C1 segment of cervical spinal cord (tissue), 14 donors: ENCODE results near the gene KATNB1.
"Not testable (repeated sequence)": the region's sequence is repeated elsewhere in the genome, so short reads cannot be mapped to it uniquely, and the experiment has no call there.

Experiments
- DNase-seq, 14 donors: peaks; one replicate each; lab custom pipeline; 2025; lab: John Stamatoyannopoulos, UW

The KATNB1 gene

GRCh38 chr16:57791195-57791892, 55.8 kb downstream of the KATNB1 start:
- no peak for DNase-seq

DNA sequence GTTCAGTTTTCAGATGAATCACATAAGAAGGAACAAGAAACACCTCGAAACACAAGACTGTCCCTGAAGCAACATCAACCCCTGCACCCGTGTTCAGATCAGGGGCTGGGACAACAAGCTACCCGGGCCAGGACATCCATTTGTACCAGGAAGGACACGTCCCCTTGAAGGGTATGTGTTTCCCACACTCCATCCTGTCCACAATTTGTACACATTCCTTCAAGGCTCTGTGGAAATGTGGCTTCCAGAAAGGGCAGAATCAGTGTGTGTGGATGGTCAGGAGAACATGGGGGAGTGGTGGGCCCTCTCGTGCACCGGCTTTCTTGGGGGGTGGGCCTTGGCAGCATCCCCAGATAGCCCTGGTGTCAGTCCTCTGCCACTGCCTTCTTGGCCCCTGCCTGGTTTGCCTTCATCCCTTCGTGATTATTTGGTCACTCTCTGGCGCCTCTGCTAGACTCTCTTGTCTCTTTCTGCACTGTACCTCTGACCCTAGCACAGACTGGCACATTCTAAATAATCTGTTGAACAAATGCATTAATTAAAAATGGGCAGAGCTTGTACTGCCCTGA, 56.4 kb downstream of the KATNB1 start:
- no peak for DNase-seq

DNA sequence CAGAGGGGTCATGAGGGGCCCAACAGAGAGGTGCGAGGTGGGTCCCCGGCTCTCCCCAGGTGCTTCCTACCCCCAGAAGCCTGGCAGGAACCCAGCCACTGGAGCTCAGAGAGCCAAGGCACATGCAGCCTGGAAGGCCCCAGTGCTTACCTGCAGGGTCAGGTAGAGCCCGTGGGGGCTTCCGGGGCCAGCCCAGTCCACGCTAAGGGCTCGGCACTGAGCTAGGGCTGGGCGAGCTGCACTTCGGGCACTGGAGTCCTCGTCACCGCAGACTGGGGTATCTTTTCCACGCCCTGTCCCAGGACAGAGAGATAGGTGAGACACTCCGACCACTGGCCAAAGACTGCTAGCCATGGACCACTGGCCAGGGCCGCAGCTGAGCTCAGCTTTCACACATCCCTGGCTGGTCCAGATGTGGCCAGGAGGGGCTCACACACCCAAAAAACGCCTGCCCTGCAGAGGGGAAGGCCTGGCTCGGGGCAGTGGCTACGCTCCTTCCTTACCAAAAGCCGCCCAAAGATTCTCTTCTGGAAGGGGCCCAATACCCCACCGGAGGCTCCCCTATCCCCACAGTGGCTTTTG, 59.4 kb downstream of the KATNB1 start:
- DNase-seq, result no peak

GRCh38 chr16:57795431-57795878, 59.9 kb downstream of the KATNB1 start:
- no peak for DNase-seq

GRCh38 chr16:57796014-57796413, 60.4 kb downstream of the KATNB1 start:
- DNase-seq, result not testable (repeated sequence)

DNA sequence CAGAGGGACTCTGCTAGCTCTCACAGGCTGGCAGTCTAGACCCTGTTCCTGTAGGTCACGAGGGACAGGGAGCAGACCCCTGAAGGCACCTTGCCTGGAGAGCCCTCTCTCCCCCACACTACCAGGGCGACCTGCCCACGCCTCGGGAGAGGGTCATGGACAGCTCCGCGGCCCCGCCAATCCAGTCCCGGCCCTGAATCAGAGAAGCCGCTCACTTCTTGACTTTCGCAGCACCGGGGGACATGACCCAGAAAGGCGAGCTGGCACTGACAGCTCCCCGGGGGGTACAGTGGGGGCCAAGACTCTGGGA, 61.6 kb downstream of the KATNB1 start:
- DNase-seq, result no peak

- no peak for DNase-seq
Observed at GRCh38 chr16:57797526-57798266, 62.1 kb downstream of the KATNB1 start.

DNA sequence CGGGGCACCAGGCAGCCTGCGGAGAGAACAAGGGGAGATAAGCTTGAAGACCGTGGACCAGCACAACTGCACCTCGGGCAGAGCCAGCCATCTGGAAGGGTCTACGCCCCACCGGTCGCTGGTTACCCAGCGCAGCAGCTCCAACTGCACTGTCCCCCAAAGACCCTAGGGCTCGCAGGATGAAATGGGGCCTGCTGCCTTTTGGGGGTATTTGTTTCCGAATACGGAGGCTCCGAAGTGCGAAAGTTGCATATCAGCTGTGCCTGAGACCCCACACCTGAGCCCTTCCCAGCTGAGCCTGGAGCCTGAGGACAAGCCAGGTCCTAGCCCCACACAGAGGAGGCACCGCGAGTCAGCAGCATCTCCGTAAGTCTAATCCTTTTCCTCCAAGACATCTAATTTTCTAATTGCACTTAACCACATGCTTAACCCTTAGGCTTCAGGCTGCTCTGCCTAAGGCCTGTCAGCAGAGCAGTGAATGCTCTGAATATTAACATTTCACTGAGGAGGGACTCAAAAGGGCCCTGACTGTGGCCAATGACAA, 62.8 kb downstream of the KATNB1 start:
- no peak for DNase-seq

DNA sequence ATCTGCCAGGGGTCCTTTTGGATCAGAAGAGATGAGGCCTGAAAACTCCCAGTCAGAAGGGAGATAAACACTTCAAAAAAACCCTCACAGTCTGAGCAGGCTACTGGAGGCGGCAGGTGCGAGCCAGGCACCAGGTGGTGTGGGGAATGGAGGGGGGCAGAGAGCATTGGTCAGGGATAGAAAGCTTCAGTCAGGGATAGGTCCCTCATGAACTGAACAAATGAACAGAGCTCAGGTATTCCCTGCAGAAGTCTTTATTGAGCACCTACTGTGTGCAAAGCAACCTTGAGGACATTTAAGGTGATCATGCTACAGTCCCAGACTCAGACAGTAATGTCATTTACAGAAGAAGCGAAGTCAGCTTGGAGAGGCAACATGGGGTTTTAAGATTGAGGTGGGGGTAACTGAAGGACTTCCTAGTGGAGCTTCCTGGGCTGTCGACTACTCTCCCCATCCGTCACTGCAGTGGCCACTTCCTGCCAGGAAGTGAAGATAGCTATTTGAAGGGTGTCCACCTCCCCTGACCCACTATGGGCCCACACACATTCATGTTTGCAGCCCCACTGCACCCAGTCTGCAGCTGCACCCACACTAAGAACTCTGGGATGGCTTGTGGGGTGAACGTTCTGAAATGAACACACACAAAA, 63.5 kb downstream of the KATNB1 start:
- no peak for DNase-seq

DNA sequence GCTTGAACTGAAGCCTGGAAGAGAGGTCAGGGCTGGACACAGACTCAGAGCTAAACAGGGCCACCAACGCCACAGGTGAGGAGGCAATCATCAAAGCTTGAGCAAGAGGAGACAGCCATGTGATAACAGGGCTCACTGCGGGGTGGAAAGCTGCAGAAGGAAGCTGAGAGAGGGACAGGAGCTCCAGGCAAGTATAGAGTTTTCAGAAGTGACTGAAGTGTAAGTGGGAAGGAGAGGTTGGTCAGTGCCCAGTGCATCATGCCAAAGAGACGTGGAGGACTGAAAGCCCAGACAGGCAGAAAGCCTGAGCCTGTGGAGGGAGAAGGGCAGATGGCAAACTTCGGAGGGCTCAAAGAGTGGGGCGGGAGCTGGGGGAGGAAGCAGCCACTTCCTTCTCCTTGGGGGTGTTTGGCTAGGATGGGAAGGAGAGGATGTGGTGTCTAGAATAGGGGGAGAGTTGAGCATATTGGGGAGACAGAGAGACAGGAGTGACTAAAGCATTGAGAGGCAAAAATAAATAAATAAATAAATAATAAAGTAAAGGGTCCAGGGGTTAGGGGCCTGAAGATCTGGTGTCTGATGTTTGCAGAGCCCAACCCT, 64.1 kb downstream of the KATNB1 start:
- DNase-seq, result no peak

DNA sequence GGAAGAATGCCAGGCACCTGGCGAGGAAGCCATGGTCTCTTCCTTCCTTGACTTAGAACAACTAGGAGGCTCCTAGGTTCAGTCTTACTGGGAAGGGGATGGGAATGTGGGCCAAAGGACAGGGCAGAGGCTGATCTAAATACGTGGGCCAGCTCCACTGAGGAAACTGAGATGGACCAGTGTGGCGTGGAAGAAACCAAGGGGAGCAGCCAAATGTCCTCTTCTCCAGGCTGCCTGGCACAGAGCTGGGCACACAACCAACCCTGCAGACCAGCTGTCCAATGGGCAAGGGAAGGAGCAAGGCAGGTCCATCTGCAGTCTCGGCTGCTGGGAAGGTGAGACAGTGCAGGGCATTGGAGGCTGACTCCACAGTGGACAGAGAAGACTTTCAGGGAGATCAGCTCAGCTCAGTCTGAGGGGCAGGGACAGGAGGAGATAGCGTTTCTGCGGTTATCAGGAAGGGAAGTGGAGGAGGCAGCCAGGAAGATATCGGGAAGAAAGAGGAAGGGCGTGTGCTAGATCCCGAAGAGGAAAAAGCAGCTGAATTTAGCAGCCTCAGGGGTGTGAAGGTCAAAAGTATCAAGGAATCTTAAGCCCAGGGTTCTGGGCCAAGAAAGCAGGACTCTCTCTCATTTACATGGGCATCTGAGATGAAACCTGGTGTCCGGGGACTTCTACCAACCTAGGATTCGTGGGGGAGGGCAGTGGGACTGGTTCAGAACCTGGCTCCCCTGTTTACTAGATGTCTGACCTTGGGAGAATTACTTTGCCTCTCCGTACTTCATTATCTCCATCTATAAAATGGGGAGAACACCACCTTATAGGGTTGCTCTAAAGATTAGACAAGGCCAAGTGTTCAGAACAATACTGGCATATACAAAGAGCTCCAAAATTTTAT, 64.9 kb downstream of the KATNB1 start:
- DNase-seq, result no peak

DNA sequence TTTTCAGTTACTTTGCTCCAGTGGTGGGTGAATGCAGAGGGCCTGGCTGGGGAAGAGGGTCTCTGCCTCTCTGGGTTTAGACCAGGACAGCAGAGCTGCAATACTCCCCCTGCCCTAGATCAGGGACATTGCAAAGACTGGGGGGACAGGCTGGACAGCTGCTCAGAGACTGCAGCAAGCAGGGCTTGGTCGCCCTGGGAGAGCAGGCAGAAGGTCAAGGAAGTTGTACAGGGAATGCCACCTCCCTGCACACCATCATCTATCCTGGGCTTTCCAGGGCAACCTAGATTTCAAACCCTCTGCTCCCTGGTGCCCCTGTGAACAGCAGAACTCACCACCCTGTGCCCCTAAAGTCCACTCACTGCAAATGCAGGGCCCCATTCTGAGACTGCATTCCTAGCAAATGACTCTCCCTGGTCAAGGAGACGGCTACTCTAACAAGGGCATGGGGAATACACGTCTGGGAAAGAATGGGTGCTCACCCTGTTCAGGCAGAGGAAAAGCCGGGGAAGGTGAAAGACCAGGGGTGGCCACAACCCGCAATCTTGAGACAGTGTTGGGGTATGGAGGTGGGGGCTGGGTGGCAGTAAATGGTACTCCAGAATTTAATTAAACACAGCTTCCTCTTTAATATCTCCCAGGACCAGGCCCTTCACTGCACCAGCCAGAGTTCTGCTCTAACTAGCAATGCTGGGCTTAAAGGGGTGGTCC, 65.7 kb downstream of the KATNB1 start:
- peak in 1 of 14 donors; percentile 37 for DNase-seq

- peak in 5 of 14 donors; percentile 43 to 73 (median 59) for DNase-seq
Observed at GRCh38 chr16:57801809-57802340, 66.3 kb downstream of the KATNB1 start.

- peak in 12 of 14 donors; percentile 27 to 84 (median 68) for DNase-seq
Observed at GRCh38 chr16:57802341-57803133, 67.0 kb downstream of the KATNB1 start, which contains the start of gene KIFC3. Gene KIFC3 (minus strand): TSS chr16:57802491. CDS start chr16:57798243, 4,248 bp downstream.

DNA sequence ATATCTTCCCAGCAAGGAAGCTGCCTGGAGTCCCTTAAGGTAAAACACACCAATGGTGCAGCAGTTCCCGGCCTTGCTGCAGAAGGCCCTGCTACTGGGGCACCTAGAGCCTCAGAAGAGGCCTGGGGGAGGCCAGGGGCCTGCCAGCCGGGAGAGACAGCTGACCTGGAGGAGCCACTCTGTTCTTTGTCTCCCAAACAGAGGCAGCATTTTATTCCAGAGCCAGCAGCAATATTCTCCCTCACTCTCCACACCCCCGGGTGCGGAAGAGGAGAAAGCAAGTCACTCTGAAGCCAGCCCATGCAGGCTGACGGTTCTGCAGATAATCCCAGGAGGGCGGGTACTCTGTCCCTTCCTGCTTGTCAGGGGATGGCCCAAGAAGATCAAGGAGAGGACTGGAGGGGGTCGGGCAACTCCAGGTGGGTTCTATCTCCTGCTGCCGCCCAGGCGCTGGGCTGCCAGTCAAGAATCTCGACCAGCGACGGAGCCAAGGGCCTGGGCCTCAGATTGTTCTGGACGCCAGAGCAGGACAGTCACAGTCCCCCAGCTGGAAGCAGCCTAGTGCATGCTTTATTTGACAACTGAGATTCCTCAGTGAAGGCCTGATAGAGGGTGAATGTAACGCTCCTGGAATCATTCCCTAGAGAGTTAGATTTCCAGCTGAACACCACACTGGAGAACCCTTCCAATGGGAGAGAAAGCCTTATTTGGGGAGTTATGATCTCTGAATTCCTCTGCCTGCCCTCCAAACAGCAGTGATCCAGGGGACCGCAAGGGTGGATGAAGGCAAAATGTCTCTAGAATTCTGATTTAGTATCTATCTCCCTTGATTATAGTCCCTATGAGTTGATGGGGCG, 67.8 kb downstream of the KATNB1 start:
- DNase-seq, result peak in 13 of 14 donors; percentile 26 to 89 (median 74)

DNA sequence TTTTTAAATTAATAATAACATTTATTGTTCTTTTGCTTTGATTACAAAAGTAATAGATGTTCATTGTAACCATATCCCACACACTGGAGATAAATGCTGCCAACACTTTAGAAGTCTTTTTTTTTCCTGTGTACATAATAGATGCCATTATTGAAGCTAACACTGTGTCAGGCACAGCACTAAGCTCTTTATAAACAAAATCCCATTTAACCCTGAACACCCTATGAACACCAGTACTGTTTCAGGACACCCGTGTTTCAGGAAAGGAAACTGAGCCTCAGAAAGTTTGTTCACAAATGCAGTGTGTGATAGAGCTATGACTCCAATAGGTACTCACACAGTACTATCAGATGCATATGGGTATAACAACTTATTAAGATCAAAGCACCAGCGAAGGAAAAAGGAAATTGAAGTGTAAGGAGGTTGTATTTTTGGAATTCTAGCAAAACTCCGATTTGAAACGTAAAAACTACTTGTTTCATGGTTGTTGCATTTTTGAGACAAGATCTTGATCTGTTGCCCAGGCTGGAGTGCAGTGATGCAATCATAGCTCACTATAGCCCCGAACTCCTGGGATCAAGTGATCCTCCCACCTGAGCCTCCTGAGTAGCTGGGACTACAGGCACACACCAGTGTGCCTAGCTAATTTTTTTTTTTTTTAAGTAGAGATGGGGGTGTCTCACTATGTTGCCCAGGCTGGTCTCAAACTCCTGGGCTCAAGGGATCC, 68.7 kb downstream of the KATNB1 start:
- DNase-seq, result no peak

DNA sequence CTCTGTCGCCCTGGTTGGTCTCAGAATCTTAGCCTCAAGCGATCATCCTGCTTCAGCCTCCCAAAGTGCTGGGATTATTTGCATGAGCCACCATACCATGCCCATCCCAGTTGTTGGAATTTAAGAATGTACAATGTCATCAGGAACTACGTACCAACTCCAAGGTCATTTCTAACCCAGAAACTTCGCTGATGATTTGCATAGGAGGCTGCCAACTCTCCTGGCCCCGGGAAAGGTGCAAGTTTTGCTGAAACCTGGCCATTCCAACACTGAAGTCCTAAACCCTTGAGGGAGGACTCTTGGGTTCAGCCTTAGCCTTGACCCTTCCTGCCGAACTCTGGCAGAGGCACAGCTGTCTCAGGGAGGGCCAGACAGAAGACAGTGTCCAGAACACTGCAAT, 69.6 kb downstream of the KATNB1 start:
- no peak for DNase-seq
